ENCODE data around the gene SIK2. TPM values are rescaled to one million over a fixed set of nuclear protein-coding genes. Genes with fewer than 3 reads are reported as not detected.

Gene SIK2
- polyA plus RNA-seq, 1 experiment = 23.4 TPM

DNA sequence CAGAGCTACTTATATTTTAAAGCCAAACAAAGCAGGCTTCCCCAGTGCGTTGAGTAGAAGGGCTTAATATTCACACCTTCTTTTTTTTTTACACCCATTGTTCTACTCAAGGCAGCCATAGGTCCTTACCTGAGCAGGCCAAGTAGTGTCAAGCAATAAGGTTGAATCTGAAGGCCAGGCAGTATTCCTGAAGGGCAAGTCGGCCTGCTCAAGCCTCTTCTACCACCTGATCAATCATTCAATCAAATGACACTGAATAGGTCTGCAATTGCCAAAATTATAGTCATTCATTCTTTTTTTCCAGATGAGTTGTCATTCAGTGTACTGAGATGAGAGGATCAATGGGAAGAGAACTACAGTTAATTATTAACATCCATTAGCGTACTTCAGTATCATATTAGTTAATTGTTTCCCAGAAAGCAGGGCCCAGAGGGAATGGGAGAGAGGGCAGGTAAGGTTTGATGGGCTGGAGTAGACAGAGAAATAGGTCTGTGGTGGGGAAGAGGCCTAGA lies 175.9 kb downstream of the SIK2 start:
- no peaks in the 10 kb centered on the region for H3K27me3 ChIP-seq (ENCODE audit: control insufficient read depth, insufficient read depth, low read length)
- TF ChIP-seq, protein P1, sequence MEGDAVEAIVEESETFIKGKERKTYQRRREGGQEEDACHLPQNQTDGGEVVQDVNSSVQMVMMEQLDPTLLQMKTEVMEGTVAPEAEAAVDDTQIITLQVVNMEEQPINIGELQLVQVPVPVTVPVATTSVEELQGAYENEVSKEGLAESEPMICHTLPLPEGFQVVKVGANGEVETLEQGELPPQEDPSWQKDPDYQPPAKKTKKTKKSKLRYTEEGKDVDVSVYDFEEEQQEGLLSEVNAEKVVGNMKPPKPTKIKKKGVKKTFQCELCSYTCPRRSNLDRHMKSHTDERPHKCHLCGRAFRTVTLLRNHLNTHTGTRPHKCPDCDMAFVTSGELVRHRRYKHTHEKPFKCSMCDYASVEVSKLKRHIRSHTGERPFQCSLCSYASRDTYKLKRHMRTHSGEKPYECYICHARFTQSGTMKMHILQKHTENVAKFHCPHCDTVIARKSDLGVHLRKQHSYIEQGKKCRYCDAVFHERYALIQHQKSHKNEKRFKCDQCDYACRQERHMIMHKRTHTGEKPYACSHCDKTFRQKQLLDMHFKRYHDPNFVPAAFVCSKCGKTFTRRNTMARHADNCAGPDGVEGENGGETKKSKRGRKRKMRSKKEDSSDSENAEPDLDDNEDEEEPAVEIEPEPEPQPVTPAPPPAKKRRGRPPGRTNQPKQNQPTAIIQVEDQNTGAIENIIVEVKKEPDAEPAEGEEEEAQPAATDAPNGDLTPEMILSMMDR (IDR thresholded peaks at IDR 0.05; ENCODE audit: low read depth, low read length) = no peak
- no peak overlapping the region for H3K4me3 ChIP-seq (ENCODE audit: low read depth, low read length)
- ChIA-PET POLR2A (no interaction called here), CTCF (interaction anchor here (0.6 to 5.6 kb wide), 21 partner anchors 9 to 323 kb away, joined by 3 to 65 read pairs (median 6); partner anchors contain the start of genes ALG9, PPP2R1B and SIK2)
- no peak for DNase-seq (ENCODE audit: low read depth, low spot score)
- no peak overlapping the region for H3K27ac ChIP-seq (ENCODE audit: low read depth, low read length)
- H3K9me3 ChIP-seq (ENCODE audit: control insufficient read depth, insufficient read depth, low read length) = no peaks in the 10 kb centered on the region

DNA sequence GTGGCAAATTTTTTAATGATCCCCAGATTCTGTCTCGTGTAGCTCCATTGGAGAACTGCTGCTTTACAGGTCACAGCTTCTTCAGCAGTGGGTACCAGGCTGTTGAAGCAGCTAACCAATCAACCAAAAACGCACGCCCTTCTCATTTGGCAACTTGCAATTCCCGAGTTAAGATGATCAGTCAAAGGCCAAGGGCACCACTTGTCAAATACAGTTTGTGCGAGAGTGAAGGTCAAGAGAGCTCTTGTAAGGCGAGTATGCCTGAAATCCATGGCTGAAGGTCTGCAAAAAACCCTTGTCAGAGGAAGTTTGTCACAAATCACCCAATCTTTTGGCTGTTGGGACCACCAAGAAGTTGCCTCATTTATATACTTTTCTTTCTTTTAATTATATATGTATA lies 176.9 kb downstream of the SIK2 start:
- TF ChIP-seq, protein P1 (IDR thresholded peaks at IDR 0.05; ENCODE audit: low read depth, low read length) = no peak
- no peak for DNase-seq (ENCODE audit: low read depth, low spot score)
- H3K27ac ChIP-seq (ENCODE audit: low read depth, low read length) = no peak overlapping the region
- H3K9me3 ChIP-seq (ENCODE audit: control insufficient read depth, insufficient read depth, low read length) = no peaks in the 10 kb centered on the region
- ChIA-PET POLR2A (no interaction called here), CTCF (interaction anchor here (0.7 to 5.6 kb wide), 8 partner anchors 63 to 325 kb away, joined by 3 to 46 read pairs (median 4); no protein-coding TSS in a partner anchor)
- H3K4me3 ChIP-seq (ENCODE audit: low read depth, low read length) = no peak overlapping the region
- no peaks in the 10 kb centered on the region for H3K27me3 ChIP-seq (ENCODE audit: control insufficient read depth, insufficient read depth, low read length)

Other genes starting within 250 kb of the SIK2 start
- not detected in 2 replicates for gene POU2AF1, start 223.2 kb upstream of the SIK2 start, polyA plus RNA-seq (2011; rRNA removed)
- gene BTG4, start 90.1 kb upstream of the SIK2 start, polyA plus RNA-seq (2011; rRNA removed) = not detected in 2 replicates
- gene HOATZ, start 87.7 kb upstream of the SIK2 start, polyA plus RNA-seq (2011; rRNA removed) = 0.24 and 0.31 TPM in 2 replicates
- gene LAYN, start 61.7 kb upstream of the SIK2 start, polyA plus RNA-seq (2011; rRNA removed) = 110 and 119 TPM in 2 replicates
- 40.3 and 44.9 TPM in 2 replicates for gene PPP2R1B, start 163.9 kb downstream of the SIK2 start, polyA plus RNA-seq (2011; rRNA removed)